Measurements from ENCODE around the gene ADAMTS2. TPM values are rescaled to one million over a fixed set of nuclear protein-coding genes. Genes with fewer than 3 reads are reported as not detected.
A peak's percentile ranks its signal among the peaks of the same experiment; 100 is the strongest.

ADAMTS2 gene
- total and polyA plus RNA-seq, 2 of the 8 experiments (the other 6 are each of a cell fraction or from before 2014, with no cell fraction given), result 6.6 to 7.3 TPM

- Histone ChIP-seq H3K36me3 (ENCODE audit: control insufficient read depth in 2 of 4, insufficient read depth in 4 of 4, low read length in 3 of 4) (no peaks in the 10 kb centered on the region), H2BK12ac (ENCODE audit: low read depth, low read length) (no peak overlapping the region), H3K79me2 (ENCODE audit: control insufficient read depth in 1 of 2, insufficient read depth in 2 of 2, low read length in 2 of 2) (no peaks in the 10 kb centered on the region), H3K9me3 (ENCODE audit: insufficient read depth in 2 of 2, low read depth in 1 of 2, low read length in 1 of 2) (peaks cover 0 to 3% of the 10 kb centered on the region in 2 experiments; a peak in 1 of 4 replicates), H2BK5ac (ENCODE audit: low read depth, low read length) (no peak overlapping the region), H3K23ac (ENCODE audit: insufficient read length) (no peak overlapping the region), H2BK120ac (replicated peaks; ENCODE audit: low read depth, low read length) (no peak overlapping the region), H2AK5ac (ENCODE audit: low read depth, low read length) (no peak overlapping the region), H4K8ac (ENCODE audit: extremely low read depth, insufficient read depth, low read length) (peak overlapping the region; percentile 9; the same call in 1 of the 2 replicates), H3K9ac (replicated peaks in 1 of 4; ENCODE audit: extremely low read depth in 1 of 4, low read depth in 3 of 4, low read length in 3 of 4) (no peak overlapping the region), H3K27me3 (replicated peaks in 1 of 4; ENCODE audit: control insufficient read depth in 3 of 4, extremely low read depth in 1 of 4, insufficient read depth in 3 of 4, low read length in 3 of 4) (no peaks in the 10 kb centered on the region), H3K14ac (ENCODE audit: insufficient read length) (no peak overlapping the region), H4K91ac (replicated peaks; ENCODE audit: insufficient read length, low read length) (no peak overlapping the region), H3K4me2 (ENCODE audit: insufficient read depth in 1 of 2, low read depth in 2 of 2, low read length in 2 of 2) (no peak overlapping the region), H2AFZ (ENCODE audit: low read length) (no peak overlapping the region), H4K20me1 (replicated peaks in 1 of 2; ENCODE audit: control insufficient read depth in 1 of 2, insufficient read depth in 2 of 2, low read length in 2 of 2) (no peaks in the 10 kb centered on the region), H3K23me2 (ENCODE audit: low read depth, low read length) (no peaks in the 10 kb centered on the region), H3K4me3 (ENCODE audit: extremely low read depth in 1 of 4, insufficient read depth in 2 of 4, low read depth in 3 of 4, low read length in 4 of 4) (no peak overlapping the region), H4K5ac (ENCODE audit: insufficient read length, low read depth, low read length) (no peak overlapping the region), H3K18ac (ENCODE audit: extremely low read depth, low read length) (no peak overlapping the region), H3K56ac (replicated peaks; ENCODE audit: insufficient read length, low read depth, low read length) (no peak overlapping the region), H2BK20ac (ENCODE audit: low read length) (no peak overlapping the region), H3K4ac (replicated peaks; ENCODE audit: insufficient read length, low read depth, low read length) (no peak overlapping the region), H3K27ac (ENCODE audit: low read depth, low read length) (no peak overlapping the region), H2BK15ac (ENCODE audit: low read length) (no peak overlapping the region), H3K4me1 (replicated peaks in 1 of 4; ENCODE audit: control insufficient read depth in 3 of 4, insufficient read depth in 4 of 4, low read length in 3 of 4) (no peaks in the 10 kb centered on the region), H3K79me1 (ENCODE audit: low read depth, low read length) (no peaks in the 10 kb centered on the region)
- CTCF ChIA-PET (ENCODE audit: partially characterized antibody), result interaction anchor here (0.6 to 1.0 kb wide), 2 partner anchors 36 to 106 kb away, joined by 3 to 4 read pairs; no protein-coding TSS in a partner anchor
- no peak for DNase-seq (ENCODE audit: low read depth in 1 of 2, low spot score in 2 of 2)
- POLR2A ChIA-PET (ENCODE audit: partially characterized antibody), result no interaction called here
- 85% methylated on average over 24 of the region's 24 CpGs; no CpG with 5 or more reads in 1 of the 2 experiments for WGBS, 2 experiments (ENCODE audit: extremely low coverage in 1 of 2, insufficient coverage in 1 of 2, insufficient read length in 1 of 2, insufficient replicate concordance in 2 of 2, low coverage in 1 of 2, low lambda C conversion rate in 2 of 2, missing lambda C conversion rate in 1 of 2)
- FAIRE-seq, result no peak
- TF ChIP-seq CBX8 (IDR thresholded peaks at IDR 0.05; ENCODE audit: borderline replicate concordance, low read depth, low read length) (no peak), TEAD4 (IDR thresholded peaks at IDR 0.05; ENCODE audit: low read depth, low read length) (no peak), ZNF274 (IDR thresholded peaks at IDR 0.05; ENCODE audit: borderline replicate concordance, extremely low read depth, low read length) (no peak), HDAC6 (IDR thresholded peaks at IDR 0.05; ENCODE audit: low read depth, low read length) (no peak), TBP (IDR thresholded peaks at IDR 0.05; ENCODE audit: low read depth, low read length) (no peak), SIN3A (conservative IDR thresholded peaks at IDR 0.05 in 1 of 2, IDR thresholded peaks at IDR 0.05 in 1 of 2; ENCODE audit: low read depth in 1 of 2, low read length in 2 of 2) (no peak), CREB1 (IDR thresholded peaks at IDR 0.05) (no peak), TAF1 (IDR thresholded peaks at IDR 0.05; ENCODE audit: low read depth, low read length) (no peak), MAFK (IDR thresholded peaks at IDR 0.05; ENCODE audit: low read depth, low read length) (no peak)
Measured at GRCh38 chr5:179307931-179308471, 37.3 kb downstream of the ADAMTS2 start.
